ENCODE measurements around the gene MARCHF2.
A peak's percentile ranks its signal among the peaks of the same experiment; 100 is the strongest.

DNA sequence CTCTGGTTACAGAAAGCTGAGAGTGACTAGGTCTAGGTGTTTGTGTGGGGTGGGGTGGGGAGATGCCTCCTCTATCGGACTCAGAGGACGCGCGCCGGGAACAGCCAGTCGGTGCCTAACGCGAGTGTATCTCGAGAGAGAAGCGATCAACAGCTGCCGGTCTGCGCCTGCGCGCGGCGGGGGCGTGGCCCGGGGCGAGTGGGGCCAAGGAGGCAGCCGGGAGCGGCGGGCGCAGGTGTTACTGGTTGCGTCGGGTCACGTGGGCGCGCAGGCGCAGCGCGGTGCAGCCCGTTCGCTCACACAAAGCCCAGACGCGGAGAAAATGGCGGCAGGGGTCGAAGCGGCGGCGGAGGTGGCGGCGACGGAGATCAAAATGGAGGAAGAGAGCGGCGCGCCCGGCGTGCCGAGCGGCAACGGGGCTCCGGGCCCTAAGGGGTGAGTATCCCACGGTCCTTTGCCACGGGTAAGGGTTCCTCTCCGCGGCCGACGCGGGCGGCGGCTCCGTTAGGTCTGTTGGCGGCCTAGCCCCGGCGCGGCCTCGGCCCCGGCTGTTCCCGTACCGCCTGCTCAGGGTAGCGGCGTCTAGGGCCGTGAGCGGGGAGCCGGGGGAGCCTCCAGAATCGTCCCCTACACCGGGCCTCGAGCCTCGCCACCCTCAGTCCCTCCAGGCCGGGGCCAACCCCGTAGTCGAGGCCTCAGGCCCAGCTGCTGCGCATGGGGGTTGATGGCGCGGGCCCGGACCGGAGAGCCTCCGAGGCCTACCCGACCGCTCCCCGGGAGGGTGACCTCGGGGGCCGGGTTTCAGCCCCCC lies 31.8 kb downstream of the MARCHF2 start, which contains the start of gene HNRNPM:
- no peak; the same call in 1 of the 2 replicates for TF ChIP-seq ZBTB21 (CRISPR knock-in tag; IDR thresholded peaks at IDR 0.05; ENCODE audit: borderline replicate concordance)
- no peak for TF ChIP-seq NFATC4 (CRISPR knock-in tag; IDR thresholded peaks at IDR 0.05)
- TF ChIP-seq ATF3 (CRISPR knock-in tag; conservative IDR thresholded peaks at IDR 0.05), result peak; percentile 47; the same call in 1 of the 2 replicates
- TF ChIP-seq, protein P1, sequence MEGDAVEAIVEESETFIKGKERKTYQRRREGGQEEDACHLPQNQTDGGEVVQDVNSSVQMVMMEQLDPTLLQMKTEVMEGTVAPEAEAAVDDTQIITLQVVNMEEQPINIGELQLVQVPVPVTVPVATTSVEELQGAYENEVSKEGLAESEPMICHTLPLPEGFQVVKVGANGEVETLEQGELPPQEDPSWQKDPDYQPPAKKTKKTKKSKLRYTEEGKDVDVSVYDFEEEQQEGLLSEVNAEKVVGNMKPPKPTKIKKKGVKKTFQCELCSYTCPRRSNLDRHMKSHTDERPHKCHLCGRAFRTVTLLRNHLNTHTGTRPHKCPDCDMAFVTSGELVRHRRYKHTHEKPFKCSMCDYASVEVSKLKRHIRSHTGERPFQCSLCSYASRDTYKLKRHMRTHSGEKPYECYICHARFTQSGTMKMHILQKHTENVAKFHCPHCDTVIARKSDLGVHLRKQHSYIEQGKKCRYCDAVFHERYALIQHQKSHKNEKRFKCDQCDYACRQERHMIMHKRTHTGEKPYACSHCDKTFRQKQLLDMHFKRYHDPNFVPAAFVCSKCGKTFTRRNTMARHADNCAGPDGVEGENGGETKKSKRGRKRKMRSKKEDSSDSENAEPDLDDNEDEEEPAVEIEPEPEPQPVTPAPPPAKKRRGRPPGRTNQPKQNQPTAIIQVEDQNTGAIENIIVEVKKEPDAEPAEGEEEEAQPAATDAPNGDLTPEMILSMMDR (IDR thresholded peaks at IDR 0.05), result no peak
- no peak for TF ChIP-seq ZNF138 (CRISPR knock-in tag; conservative IDR thresholded peaks at IDR 0.05)
- 0 out of 2 replicates have a peak, but pooled peaks have one; percentile 40 for TF ChIP-seq NR3C1 (CRISPR knock-in tag; conservative IDR thresholded peaks at IDR 0.05; ENCODE audit: low read depth)

Data from WTC11 (cell line).